Urinary bladder (tissue), 4 donors: ENCODE measurements around the gene FBH1. TPM values are rescaled to one million over a fixed set of nuclear protein-coding genes. Genes with fewer than 3 reads are reported as not detected.
"Not testable (repeated sequence)": the region's sequence is repeated elsewhere in the genome, so short reads cannot be mapped to it uniquely, and the experiment has no call there.

Experiments used
- DNase-seq: peaks from one replicate; pipeline ENCODE4 v3.0.0-alpha.2; 2015; ENCODE audit errors: extremely low spot score
- H3K27ac ChIP-seq: one replicate; pipeline ENCODE4 v1.5.1; 2013; ENCODE audit warnings: low read depth, mild to moderate bottlenecking, moderate library complexity
- H3K36me3 ChIP-seq: one replicate; pipeline ENCODE4 v1.6.1; 2013; ENCODE audit warnings: mild to moderate bottlenecking, moderate library complexity; ENCODE audit not compliant: insufficient read depth
- H3K4me1 ChIP-seq: one replicate; pipeline ENCODE4 v1.6.1; 2013; ENCODE audit warnings: mild to moderate bottlenecking, moderate library complexity; ENCODE audit not compliant: insufficient read depth
- H3K4me3 ChIP-seq: one replicate; pipeline ENCODE4 v1.5.1; 2013; ENCODE audit warnings: low read depth, low read length
- WGBS: extraction: QIAGEN DNeasy Blood & Tissue Kit; methylation state at CpG from one replicate; pipeline ENCODE4 v1.1.7; 2013; 5-methylcytosine and 5-hydroxymethylcytosine counted together
- polyA plus RNA-seq: library from polyadenylated mRNA; stranded (reverse); fragments of 200-250 nt; gene quantifications from one replicate; pipeline ENCODE4 v1.2.3, GENCODE V29; 2013
- total RNA-seq: library from RNA; depleted of rRNA; stranded (reverse); fragments of >200 nt; gene quantifications from one replicate; pipeline ENCODE4 v1.2.3, GENCODE V29; 2014
- donor health status: healthy with polysubstance abuse.
- donor health status: healthy.

FBH1 gene
- total and polyA plus RNA-seq, 2 donors: 57.4 to 65.7 TPM

DNA sequence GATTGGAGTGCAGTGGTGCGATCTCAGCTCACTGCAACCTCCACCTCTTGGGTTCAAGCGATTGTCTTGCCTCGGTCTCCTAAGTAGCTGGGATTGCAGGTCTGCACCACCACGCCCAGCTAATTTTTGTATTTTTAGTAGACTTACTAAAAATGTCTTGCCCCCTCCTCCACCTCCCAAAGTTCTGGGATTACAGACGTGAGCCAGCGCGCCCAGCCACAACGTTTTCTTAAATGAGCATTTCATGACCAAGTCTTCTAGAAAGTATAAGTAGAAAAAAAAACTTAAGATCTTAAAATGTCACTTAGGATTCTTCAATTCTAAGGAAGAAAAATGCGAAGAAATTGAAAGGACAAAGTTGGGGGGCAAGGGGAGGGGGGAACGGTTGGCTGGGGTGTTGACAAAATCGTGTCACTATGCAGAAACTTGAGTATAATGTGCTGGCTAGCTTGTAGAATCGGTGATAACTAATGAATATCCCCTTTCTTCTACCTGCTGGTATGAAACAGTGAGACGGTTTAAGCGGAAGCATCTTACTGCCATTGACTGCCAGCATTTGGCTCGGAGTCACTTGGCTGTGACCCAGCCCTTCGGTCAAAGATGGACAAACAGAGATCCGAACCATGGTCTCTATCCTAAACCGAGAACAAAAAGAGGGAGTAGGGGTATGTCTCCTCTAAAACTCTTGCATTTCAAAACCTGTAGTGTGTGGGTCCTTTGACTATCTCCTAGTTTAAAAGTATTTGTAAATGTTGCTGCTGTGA lies 12.7 kb downstream of the FBH1 start:
- DNase-seq: no peak
- Histone ChIP-seq H3K4me3 (no peak overlapping the region), H3K27ac (no peak overlapping the region), H3K4me1 (no peaks in the 10 kb centered on the region), H3K36me3 (no peaks in the 10 kb centered on the region)
- 94% methylated on average over 18 of the region's 18 CpGs for WGBS

DNA sequence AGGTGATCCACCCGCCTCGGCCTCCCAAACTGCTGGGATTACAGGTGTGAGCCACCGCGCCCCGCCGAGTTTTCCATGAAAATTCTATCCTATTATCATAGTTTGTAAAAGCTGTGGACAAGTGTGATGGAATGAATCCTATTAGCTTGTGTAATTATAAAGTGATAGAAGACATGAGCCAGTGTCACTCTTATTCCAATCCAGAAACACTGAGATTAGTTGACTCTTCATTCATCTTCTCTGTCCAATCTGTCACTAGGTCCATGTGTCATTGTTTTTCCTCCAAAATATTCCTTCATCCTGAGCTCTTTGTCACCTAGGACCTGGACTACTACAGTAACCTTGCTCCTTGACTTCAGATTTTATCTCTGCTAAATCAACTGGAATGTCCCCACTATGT lies 13.5 kb downstream of the FBH1 start:
- no peaks in the 10 kb centered on the region for H3K4me1 ChIP-seq
- no peak overlapping the region for H3K4me3 ChIP-seq
- 99% methylated on average over 6 of the region's 6 CpGs for WGBS
- H3K36me3 ChIP-seq: no peaks in the 10 kb centered on the region
- H3K27ac ChIP-seq: no peak overlapping the region
- no peak for DNase-seq

DNA sequence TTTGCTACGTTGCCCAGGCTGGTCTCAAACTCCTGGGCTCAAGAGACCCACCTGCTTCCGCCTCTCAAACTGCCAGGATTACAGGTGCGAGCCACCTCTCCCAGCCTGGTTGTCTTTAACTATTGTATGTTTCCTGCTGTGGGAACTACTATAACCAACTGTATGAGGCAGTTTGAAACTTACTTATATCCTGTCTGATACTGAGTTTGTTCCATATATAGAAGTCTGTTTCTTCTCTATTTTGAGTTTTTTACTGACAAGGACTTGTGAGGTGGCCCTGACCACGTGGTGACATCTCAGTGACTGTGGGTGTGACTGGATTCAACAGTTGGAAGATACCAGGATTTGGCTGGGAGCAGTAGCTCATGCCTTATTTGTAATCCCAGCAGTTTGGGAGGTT lies 14.2 kb downstream of the FBH1 start:
- Histone ChIP-seq H3K4me3 (no peak overlapping the region), H3K27ac (no peak overlapping the region), H3K4me1 (no peaks in the 10 kb centered on the region), H3K36me3 (peaks cover 2% of the 10 kb centered on the region)
- DNase-seq: no peak
- WGBS: 79% methylated on average over 4 of the region's 4 CpGs

DNA sequence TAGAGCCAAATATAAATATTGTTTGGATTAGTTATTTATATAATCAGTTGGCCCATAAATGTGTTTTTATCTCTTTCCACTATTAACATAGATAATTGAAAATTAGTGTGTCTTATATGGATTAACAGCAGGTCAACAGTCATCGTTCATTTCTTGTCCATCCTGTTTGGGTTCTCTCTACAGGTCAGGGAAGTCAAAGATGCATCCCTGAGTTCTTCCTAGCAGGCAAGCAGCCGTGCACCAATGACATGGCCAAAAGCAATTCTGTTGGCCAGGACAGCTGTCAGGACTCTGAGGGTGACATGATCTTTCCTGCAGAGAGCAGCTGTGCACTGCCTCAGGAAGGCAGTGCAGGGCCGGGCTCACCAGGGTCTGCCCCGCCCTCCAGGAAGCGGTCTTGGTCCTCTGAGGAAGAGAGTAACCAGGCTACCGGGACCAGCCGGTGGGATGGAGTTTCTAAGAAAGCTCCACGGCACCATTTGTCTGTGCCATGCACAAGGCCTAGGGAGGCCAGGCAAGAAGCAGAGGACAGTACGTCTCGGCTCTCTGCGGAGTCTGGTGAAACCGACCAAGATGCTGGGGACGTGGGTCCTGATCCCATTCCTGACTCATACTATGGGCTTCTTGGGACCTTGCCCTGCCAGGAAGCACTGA lies 15.9 kb downstream of the FBH1 start:
- DNase-seq: no peak
- no peak overlapping the region for H3K27ac ChIP-seq
- H3K4me3 ChIP-seq: no peak overlapping the region
- peaks cover 2% of the 10 kb centered on the region for H3K36me3 ChIP-seq
- 60% methylated on average over 13 of the region's 13 CpGs for WGBS
- no peaks in the 10 kb centered on the region for H3K4me1 ChIP-seq

DNA sequence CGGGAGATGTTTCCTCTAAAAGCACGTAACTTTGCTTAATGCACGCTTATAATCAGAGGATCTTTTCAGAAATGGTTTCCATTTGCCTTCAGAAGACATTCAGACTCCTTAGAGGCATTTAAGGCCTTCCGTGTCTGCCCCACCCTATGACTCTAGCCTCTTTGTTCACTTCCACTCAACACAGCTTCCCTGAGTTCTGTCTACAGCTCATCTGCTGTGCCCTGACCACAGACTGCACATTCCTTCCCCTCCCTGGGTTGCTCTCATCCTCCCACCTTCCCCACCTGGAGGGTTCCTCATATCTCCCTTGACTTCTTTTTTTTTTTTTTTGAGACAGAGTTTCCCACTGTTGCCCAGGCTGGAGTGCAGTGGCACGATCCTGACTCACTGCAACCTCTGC lies 16.6 kb downstream of the FBH1 start:
- H3K4me3 ChIP-seq: no peak overlapping the region
- H3K27ac ChIP-seq: no peak overlapping the region
- H3K4me1 ChIP-seq: no peaks in the 10 kb centered on the region
- DNase-seq: no peak
- peaks cover 2% of the 10 kb centered on the region for H3K36me3 ChIP-seq
- 95% methylated on average over 5 of the region's 5 CpGs for WGBS

DNA sequence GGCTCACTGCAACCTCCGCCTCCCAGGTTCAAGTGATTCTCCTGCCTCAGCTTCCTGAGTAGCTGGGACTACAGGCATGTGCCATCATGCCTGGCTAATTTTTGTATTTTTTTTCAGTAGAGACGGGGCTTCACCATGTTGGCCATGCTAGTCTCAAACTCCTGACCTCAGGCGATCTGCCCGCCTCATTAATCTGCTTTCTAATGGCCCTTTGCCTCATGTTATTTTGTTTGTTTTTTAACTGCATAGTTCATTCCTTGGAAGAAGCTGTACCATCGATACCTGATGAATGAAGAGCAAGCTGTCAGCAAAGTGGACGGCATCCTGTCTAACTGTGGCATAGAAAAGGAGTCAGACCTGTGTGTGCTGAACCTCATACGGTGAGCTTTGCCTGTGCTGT lies 18.6 kb downstream of the FBH1 start:
- WGBS: 88% methylated on average over 7 of the region's 7 CpGs
- H3K36me3 ChIP-seq, DNase-seq, H3K4me1 ChIP-seq, H3K27ac ChIP-seq, H3K4me3 ChIP-seq: not testable (repeated sequence)

DNA sequence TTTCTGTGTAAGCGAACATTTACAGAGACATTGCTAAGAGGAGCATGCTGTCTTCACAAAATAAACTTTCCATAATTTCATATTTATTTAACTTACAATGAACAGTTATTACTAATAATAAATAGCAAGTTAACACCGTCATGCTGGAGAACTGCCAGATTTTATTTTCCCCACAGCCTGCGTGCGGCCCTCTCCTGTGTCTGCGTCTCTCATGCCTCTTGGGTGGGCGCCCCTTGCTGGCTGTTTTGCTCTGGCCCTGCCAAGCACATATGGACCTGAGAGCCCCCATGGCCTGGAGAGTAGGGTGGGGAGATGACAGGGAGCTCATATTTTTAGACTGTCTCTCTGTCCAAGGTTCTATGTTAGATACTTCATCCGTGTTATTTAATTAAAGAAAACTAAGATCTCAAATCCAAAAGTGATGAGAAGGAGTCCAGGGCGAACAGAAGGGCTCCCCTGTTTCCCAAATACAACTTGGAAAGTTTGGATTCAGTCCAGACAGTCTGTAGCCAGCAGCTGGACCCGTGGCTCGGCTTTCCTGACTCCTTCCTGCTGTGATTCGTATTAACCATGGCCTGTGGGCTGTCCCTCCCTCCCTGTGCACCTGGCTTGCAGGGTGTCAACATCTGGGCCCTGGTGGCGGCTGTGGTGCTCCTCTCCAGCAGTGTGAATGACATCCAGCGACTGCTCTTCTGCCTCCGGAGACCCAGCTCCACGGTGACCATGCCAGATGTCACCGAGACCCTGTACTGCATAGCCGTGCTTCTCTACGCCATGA lies 20.5 kb downstream of the FBH1 start:
- no peaks in the 10 kb centered on the region for H3K4me1 ChIP-seq
- H3K4me3 ChIP-seq: no peak overlapping the region
- peaks cover 2% of the 10 kb centered on the region for H3K36me3 ChIP-seq
- no peak overlapping the region for H3K27ac ChIP-seq
- 69% methylated on average over 18 of the region's 18 CpGs for WGBS
- no peak for DNase-seq

DNA sequence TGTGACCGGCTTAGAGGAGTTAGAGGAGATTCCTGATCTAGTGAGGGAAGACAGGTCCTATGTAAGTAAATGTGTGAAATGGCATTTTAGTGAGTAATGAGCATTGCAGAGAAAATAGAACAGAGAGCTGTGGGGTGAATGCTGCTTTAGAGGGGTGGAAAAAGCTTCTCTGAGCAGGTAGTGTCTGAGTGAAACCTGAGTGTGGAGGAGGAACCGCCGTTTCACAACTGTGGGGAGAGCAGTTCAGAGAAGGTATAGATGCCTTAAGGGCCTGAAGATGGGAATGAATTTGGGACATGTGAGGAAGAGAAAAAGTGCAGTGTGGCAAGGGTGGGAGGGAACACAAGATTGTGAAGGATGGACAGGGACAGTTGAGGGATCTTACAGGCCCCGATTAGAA lies 21.6 kb downstream of the FBH1 start:
- Histone ChIP-seq H3K36me3 (peaks cover 2% of the 10 kb centered on the region), H3K4me1 (no peaks in the 10 kb centered on the region), H3K4me3 (no peak overlapping the region), H3K27ac (no peak overlapping the region)
- DNase-seq: no peak
- WGBS: over 99% methylated on average over 4 of the region's 4 CpGs

DNA sequence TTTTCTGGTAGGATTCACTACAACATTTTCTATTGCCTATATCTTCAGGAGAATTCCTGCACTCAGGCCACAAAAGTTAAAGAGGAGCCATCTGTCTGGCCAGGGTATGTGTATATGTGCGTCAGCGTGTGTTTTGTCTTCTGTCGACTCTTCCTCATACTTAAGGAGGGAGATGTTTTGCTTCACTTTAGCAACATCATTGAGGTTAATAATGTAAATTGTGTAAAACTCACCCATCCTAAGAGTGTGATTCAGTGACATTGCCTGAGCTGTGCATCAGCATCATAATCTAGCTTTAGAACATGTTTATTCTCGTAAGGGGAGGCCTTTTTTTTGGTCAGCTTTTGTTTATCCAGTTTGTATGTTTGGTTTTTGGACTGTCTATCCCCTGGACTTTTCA lies 23.7 kb downstream of the FBH1 start:
- Histone ChIP-seq H3K4me1 (no peaks in the 10 kb centered on the region), H3K36me3 (peaks cover 2% of the 10 kb centered on the region), H3K27ac (no peak overlapping the region), H3K4me3 (no peak overlapping the region)
- WGBS: 80% methylated on average over 4 of the region's 4 CpGs
- no peak for DNase-seq

DNA sequence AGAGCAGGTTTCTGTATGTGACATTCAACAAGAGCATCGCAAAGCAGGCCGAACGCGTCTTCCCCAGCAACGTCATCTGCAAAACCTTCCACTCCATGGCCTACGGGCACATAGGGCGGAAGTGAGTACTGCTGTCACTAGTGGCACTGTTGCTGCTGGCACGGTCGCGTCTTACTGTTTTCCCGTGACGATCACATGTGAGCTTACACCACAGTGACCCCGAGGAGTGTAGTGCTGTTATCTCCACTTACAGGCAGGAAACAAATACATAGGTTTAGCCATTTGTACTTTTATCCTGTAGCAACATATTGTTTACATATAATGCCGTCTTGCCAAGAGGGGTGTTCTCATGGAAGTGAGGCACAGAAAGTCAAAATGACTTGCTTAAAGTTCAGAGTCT lies 25.4 kb downstream of the FBH1 start:
- Histone ChIP-seq H3K27ac (no peak overlapping the region), H3K4me3 (no peak overlapping the region), H3K36me3 (no peaks in the 10 kb centered on the region), H3K4me1 (no peaks in the 10 kb centered on the region)
- no peak for DNase-seq
- 88% methylated on average over 14 of the region's 14 CpGs for WGBS

DNA sequence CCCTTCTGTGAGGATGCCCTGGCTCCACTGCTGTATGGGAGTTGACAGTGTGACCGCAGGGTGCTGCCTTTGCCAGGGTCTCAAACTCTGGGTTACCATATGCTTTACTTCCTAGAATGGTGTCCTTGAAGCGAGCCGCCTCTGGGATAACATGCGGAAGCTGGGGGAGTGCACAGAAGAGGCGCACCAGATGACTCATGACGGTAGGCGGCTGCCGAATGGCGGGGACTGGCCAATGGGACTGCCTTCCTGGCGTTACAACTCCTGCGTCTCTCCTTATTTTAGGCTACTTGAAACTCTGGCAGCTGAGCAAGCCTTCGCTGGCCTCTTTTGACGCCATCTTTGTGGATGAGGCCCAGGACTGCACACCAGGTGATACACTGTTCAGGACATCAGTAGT lies 27.3 kb downstream of the FBH1 start:
- no peak for DNase-seq
- H3K4me3 ChIP-seq: no peak overlapping the region
- 97% methylated on average over 13 of the region's 13 CpGs for WGBS

DNA sequence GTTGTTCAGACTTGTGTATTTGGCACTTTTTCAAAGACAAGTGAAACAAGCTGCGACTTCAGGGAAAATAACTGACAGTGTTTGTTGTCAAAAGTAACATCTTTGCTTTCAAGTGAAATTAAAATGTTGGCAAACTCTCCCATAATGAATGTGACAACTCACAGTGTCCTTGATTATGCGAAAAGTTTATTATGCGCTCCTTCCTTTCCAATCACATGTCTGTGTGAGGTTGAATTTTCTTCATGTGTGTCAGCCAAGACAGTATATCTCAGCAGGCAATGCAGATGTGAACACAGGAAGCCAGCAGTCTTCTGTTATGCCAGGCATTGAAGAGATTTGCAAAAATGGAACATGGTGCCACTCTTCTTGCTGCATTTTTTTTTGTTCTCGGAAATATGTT lies 28.7 kb downstream of the FBH1 start:
- H3K27ac ChIP-seq: no peak overlapping the region
- H3K36me3 ChIP-seq: no peaks in the 10 kb centered on the region
- no peak overlapping the region for H3K4me3 ChIP-seq
- WGBS: 96% methylated on average over 4 of the region's 4 CpGs
- DNase-seq: no peak
- no peaks in the 10 kb centered on the region for H3K4me1 ChIP-seq

More for the DNA sequence above, 27.3 kb downstream of the FBH1 start:
- Histone ChIP-seq H3K4me1 (no peaks in the 10 kb centered on the region), H3K27ac (no peak overlapping the region), H3K36me3 (no peaks in the 10 kb centered on the region)

DNA sequence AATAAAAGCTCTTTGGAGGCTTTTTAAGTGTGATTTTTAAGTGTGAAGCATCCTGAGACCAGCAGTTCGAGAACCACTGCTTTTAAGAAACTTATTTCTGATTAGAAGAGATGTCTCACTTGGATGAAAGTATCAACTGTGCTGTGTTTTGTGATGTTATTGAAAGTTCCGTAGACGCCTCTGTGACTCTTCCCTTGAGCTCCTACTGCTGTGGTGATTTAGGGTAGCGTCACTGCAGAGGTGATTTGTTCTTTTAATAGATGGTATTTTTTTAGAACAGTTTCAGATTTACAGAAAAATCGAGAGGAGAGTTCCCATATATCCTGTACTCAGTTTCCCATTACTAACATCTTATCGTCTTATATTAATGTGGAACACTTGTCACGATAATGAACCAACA lies 29.5 kb downstream of the FBH1 start:
- no peaks in the 10 kb centered on the region for H3K4me1 ChIP-seq
- 96% methylated on average over 7 of the region's 7 CpGs for WGBS
- H3K4me3 ChIP-seq: no peak overlapping the region
- peaks cover 1% of the 10 kb centered on the region for H3K36me3 ChIP-seq
- no peak overlapping the region for H3K27ac ChIP-seq
- no peak for DNase-seq

DNA sequence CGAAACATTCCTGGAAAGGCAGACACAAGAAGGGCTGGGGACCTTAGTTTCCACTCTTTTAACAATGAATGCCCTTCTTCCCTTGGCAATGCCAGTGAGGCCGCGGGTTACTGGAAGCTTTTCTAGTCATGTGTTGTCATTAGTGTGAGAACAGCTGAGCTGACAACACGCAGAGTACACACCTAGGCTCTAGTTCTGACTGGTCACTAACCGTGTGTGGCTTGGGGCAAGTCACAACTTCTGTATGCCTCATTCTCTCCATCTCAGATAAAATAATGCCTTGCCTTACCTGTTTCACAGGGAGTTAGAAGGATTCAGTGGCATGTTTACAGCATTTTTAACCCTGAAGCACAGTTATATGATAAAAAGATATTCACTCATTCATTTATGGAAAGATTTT lies 31.7 kb downstream of the FBH1 start:
- Histone ChIP-seq H3K4me1 (no peaks in the 10 kb centered on the region), H3K4me3 (no peak overlapping the region), H3K27ac (no peak overlapping the region), H3K36me3 (peaks cover 4% of the 10 kb centered on the region)
- 89% methylated on average over 5 of the region's 5 CpGs for WGBS
- no peak for DNase-seq
